Neutrophil (primary cell): ENCODE data around the gene YIPF2.

Experiments used
- H3K27ac ChIP-seq: fragments of 200-600 bp; sonication (generic); 2 replicates; pipeline ENCODE4 v1.5.1; 2016; ENCODE audit warnings: mild to moderate bottlenecking, moderate library complexity
- H3K27me3 ChIP-seq: fragments of 200-600 bp; sonication (generic); 2 replicates; pipeline ENCODE4 v1.6.0; 2016; ENCODE audit warnings: mild to moderate bottlenecking
- H3K36me3 ChIP-seq: fragments of 200-600 bp; sonication (generic); 2 replicates; pipeline ENCODE4 v1.5.1; 2017
- H3K4me1 ChIP-seq, 2 experiments: fragments of 200-600 bp in 1 of 2; sonication (generic) in 1 of 2; 1 replicate in 1 of 2; 2 replicates in 1 of 2; pipeline versions ENCODE4 v1.5.1 to v1.6.1; 2013 to 2016; ENCODE audit warnings: low read depth in 1 of 2, low read length in 1 of 2, mild to moderate bottlenecking in 1 of 2, moderate library complexity in 1 of 2; ENCODE audit not compliant: control insufficient read depth in 1 of 2, insufficient read depth in 1 of 2
- H3K4me3 ChIP-seq, 2 experiments: fragments of 200-600 bp in 1 of 2; sonication (generic) in 1 of 2; 1 replicate in 1 of 2; 2 replicates in 1 of 2; pipeline ENCODE4 v1.5.1; 2013 to 2016; ENCODE audit warnings: low read depth in 1 of 2, low read length in 1 of 2, mild to moderate bottlenecking in 1 of 2, moderate library complexity in 1 of 2
- H3K9me3 ChIP-seq: fragments of 200-600 bp; sonication (generic); 2 replicates; pipeline ENCODE4 v1.5.1; 2016
- TF ChIP-seq, protein P1 (sequence below): fragments of 200-600 bp; sonication (generic); IDR thresholded peaks from 2 replicates; pipeline ENCODE4 v1.5.1; 2016; ENCODE audit warnings: antibody characterized with exemption

Gene YIPF2

GRCh38 chr19:10896851-10897526, 31.4 kb downstream of the YIPF2 start:
- Histone ChIP-seq H3K4me1 (peaks cover 10% of the 10 kb centered on the region in 2 experiments), H3K27ac (no peak overlapping the region), H3K4me3 (no peak overlapping the region), H3K36me3 (no peaks in the 10 kb centered on the region), H3K27me3 (no peaks in the 10 kb centered on the region), H3K9me3 (no peaks in the 10 kb centered on the region)
- TF ChIP-seq, protein P1, sequence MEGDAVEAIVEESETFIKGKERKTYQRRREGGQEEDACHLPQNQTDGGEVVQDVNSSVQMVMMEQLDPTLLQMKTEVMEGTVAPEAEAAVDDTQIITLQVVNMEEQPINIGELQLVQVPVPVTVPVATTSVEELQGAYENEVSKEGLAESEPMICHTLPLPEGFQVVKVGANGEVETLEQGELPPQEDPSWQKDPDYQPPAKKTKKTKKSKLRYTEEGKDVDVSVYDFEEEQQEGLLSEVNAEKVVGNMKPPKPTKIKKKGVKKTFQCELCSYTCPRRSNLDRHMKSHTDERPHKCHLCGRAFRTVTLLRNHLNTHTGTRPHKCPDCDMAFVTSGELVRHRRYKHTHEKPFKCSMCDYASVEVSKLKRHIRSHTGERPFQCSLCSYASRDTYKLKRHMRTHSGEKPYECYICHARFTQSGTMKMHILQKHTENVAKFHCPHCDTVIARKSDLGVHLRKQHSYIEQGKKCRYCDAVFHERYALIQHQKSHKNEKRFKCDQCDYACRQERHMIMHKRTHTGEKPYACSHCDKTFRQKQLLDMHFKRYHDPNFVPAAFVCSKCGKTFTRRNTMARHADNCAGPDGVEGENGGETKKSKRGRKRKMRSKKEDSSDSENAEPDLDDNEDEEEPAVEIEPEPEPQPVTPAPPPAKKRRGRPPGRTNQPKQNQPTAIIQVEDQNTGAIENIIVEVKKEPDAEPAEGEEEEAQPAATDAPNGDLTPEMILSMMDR, result no peak

DNA sequence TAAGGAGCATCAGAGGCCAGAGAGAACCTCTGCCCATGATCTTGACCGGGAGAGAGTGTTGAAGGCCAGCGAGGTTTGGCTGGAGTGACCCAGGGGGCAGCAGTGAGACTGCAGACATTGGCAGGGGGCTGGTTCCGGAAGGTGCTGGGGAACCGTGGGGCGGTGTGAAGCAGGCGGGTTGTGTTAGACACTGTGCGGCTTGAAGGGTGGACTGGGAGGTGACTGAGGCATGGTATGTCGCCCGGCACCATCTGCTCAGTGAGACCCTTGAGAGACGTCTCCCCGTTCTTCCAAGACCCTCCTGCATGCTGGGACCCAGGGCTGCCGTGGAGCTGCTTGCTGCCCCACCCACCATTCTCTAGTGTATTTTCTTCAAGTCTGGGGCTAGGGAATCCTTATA, 32.5 kb downstream of the YIPF2 start:
- no peak overlapping the region for H3K4me3 ChIP-seq
- no peaks in the 10 kb centered on the region for H3K9me3 ChIP-seq
- H3K27ac ChIP-seq, result no peak overlapping the region
- peaks cover 10% of the 10 kb centered on the region in 2 experiments for H3K4me1 ChIP-seq
- TF ChIP-seq, protein P1, result no peak
- no peaks in the 10 kb centered on the region for H3K36me3 ChIP-seq
- no peaks in the 10 kb centered on the region for H3K27me3 ChIP-seq

- H3K27me3 ChIP-seq, result no peaks in the 10 kb centered on the region
- H3K36me3 ChIP-seq, result no peaks in the 10 kb centered on the region
- TF ChIP-seq, protein P1, result no peak
- no peak overlapping the region for H3K4me3 ChIP-seq
- H3K9me3 ChIP-seq, result no peaks in the 10 kb centered on the region
- H3K4me1 ChIP-seq, result peaks cover 10% of the 10 kb centered on the region in 2 experiments
- no peak overlapping the region for H3K27ac ChIP-seq
These were observed 33.1 kb downstream of the YIPF2 start for GRCh38 chr19:10895363-10895762.

DNA sequence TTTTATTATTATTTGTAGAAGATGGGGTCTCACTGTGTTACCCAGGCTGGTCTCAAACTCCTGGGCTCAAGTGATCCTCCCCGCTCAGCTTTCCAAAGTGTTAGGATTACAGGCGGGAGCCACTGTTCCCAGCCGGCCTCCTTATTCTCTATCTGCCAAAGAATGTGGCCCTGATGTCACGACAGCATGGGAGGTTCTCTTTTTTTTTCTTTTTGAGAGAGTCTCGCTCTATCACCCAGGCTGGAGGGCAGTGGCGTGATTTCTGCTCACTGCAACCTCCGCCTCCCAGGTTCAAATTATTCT, 33.6 kb downstream of the YIPF2 start:
- Histone ChIP-seq H3K27ac (no peak overlapping the region), H3K36me3 (no peaks in the 10 kb centered on the region), H3K4me3 (no peak overlapping the region), H3K9me3 (no peaks in the 10 kb centered on the region), H3K4me1 (peaks cover 10% of the 10 kb centered on the region in 2 experiments), H3K27me3 (no peaks in the 10 kb centered on the region)
- TF ChIP-seq, protein P1, result no peak

- TF ChIP-seq, protein P1, result no peak
- Histone ChIP-seq H3K27ac (no peak overlapping the region), H3K4me3 (no peak overlapping the region), H3K36me3 (no peaks in the 10 kb centered on the region), H3K4me1 (peaks cover 7 to 8% of the 10 kb centered on the region in 2 experiments), H3K27me3 (no peaks in the 10 kb centered on the region), H3K9me3 (no peaks in the 10 kb centered on the region)
These were observed 36.2 kb downstream of the YIPF2 start for GRCh38 chr19:10892256-10892655.
